HG03280 (cell line): ENCODE data around the gene NOXO1.

Source experiments
- ATAC-seq: cut with Tn5 transposase; IDR thresholded peaks from one replicate; pipeline ENCODE4 v1.9.1; 2021; ENCODE audit warnings: mild to moderate bottlenecking, moderate library complexity; ENCODE audit not compliant: unreplicated experiment

NOXO1 gene

GRCh38 chr16:1998360-1998835, 17.1 kb upstream of the NOXO1 start:
- ATAC-seq: no peak

GRCh38 chr16:1997494-1998359, 16.5 kb upstream of the NOXO1 start:
- no peak for ATAC-seq

GRCh38 chr16:1993731-1994131, 12.5 kb upstream of the NOXO1 start:
- no peak for ATAC-seq

GRCh38 chr16:1992704-1993317, 11.5 kb upstream of the NOXO1 start:
- no peak for ATAC-seq

GRCh38 chr16:1991948-1992703, 10.9 kb upstream of the NOXO1 start:
- ATAC-seq: peak; percentile 59

- ATAC-seq: no peak
Measured at GRCh38 chr16:1991588-1991947, 10.3 kb upstream of the NOXO1 start.

GRCh38 chr16:1991135-1991551, 9.9 kb upstream of the NOXO1 start:
- no peak for ATAC-seq

- ATAC-seq: no peak
Measured at GRCh38 chr16:1990351-1991134, 9.3 kb upstream of the NOXO1 start.

GRCh38 chr16:1990101-1990350, 8.8 kb upstream of the NOXO1 start:
- no peak for ATAC-seq

GRCh38 chr16:1989209-1990100, 8.2 kb upstream of the NOXO1 start, which contains the start of gene SYNGR3:
Gene SYNGR3, plus strand, starts transcription at chr16:1989970. Its CDS starts 133 bp downstream, at chr16:1990103.
- ATAC-seq: no peak

GRCh38 chr16:1987198-1987597, 5.9 kb upstream of the NOXO1 start:
- ATAC-seq: no peak

- ATAC-seq: no peak
Measured at GRCh38 chr16:1985466-1986150, 4.3 kb upstream of the NOXO1 start.

GRCh38 chr16:1984347-1985225, 3.3 kb upstream of the NOXO1 start:
- no peak for ATAC-seq

GRCh38 chr16:1983544-1984346, 2.5 kb upstream of the NOXO1 start, which contains the start of gene GFER:
Gene GFER, plus strand, starts transcription at chr16:1984193. Its CDS starts 26 bp downstream, at chr16:1984219.
- ATAC-seq: peak; percentile 79

- ATAC-seq: no peak
Measured at GRCh38 chr16:1982991-1983543, 1.8 kb upstream of the NOXO1 start.

- no peak for ATAC-seq
Measured at GRCh38 chr16:1982013-1982433, 754 bp upstream of the NOXO1 start.

- ATAC-seq: no peak
Measured at GRCh38 chr16:1980770-1981087, 540 bp downstream of the NOXO1 start.
